ENCODE data around the gene USP46.
A peak's percentile ranks its signal among the peaks of the same experiment; 100 is the strongest.

Gene USP46

DNA sequence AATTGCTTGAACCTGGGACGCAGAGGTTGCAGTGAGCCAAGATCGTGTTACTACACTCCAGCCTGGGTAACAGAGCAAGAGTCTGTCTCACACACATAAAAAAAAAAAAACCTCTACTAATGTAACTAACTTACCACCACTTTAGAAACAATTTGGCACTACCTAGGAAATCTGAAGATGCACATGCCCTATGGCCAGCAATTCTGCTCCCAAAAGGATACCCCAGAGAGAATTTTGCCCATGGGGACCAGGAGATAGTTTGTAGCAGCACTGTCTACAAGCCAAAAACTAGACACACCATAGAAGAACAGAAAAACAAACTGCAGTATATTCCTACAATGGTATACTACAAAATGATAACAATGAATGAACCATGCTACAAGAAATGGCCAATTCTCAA lies 37.5 kb downstream of the USP46 start:
- Mint-ChIP-seq H3K36me3 (ENCODE audit: low read depth) (peaks cover 2% of the 10 kb centered on the region), H3K27me3 (ENCODE audit: low read depth) (peaks cover 3% of the 10 kb centered on the region), H3K4me1 (ENCODE audit: low read depth) (peaks cover 14% of the 10 kb centered on the region), H3K9me3 (no peaks in the 10 kb centered on the region), H3K27ac (no peak overlapping the region), H3K4me3 (no peak overlapping the region)
- DNase-seq (ENCODE audit: low spot score): no peak

DNA sequence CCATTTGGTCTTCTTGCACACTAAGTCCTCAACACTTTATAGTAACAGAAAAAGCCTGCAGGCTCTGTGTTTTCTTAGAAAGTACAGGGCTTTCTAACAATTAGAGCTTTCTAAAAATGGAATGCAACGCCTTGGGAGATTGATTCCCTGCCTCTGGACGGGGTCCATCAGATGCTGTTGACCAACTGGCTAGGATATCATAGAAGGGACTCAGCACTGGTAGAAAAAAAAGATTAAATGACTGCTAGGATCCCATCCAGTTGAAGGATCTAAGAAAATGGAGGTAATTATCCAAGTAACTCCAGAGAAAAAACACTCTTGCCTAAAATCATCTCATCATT lies 39.5 kb downstream of the USP46 start:
- H3K27me3 Mint-ChIP-seq (ENCODE audit: low read depth): peaks cover 3% of the 10 kb centered on the region
- peaks cover 2% of the 10 kb centered on the region for H3K36me3 Mint-ChIP-seq (ENCODE audit: low read depth)
- H3K4me3 Mint-ChIP-seq: no peak overlapping the region
- no peak overlapping the region for H3K27ac Mint-ChIP-seq
- no peak for DNase-seq (ENCODE audit: low spot score)
- H3K4me1 Mint-ChIP-seq (ENCODE audit: low read depth): peaks cover 21% of the 10 kb centered on the region
- H3K9me3 Mint-ChIP-seq: no peaks in the 10 kb centered on the region

DNA sequence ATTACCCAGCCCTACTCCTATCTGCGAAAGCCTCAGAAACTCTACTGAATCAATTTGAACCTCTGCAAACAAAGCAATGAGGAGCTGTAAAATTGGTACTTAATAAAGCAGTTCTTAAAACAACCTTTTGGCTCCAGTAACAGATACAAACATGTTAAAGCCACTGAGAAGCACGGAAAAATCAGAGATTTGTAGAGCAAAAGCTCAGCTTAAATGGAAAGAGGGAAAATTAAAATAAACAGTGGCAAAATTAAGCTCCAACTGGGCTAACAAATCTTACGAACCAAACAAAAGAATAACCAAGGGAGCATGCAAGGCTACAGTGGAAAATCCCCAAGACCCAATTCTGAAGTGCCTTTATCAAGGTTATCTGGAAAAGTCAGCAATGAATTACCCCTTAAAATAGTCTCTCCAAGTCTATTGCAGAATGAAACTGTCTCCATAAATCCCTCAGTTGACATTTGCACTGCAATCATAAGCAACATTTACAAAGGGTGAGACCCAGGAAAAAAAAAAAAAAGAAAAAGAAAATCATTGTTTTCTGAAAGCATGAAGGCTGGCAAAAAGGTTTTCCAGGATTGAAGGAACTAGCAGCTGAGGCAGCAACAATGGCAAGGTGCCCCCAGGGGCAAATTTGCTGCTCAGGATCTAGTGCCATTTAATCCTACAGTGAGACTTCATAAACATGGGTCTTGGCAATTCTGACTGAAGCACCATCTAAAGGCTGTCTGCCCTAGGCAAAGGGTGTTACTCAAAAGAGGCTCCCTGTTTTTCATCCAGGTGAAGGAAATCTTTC lies 40.1 kb downstream of the USP46 start:
- Mint-ChIP-seq H3K9me3 (no peaks in the 10 kb centered on the region), H3K36me3 (ENCODE audit: low read depth) (peaks cover 2% of the 10 kb centered on the region), H3K27ac (no peak overlapping the region), H3K4me3 (no peak overlapping the region), H3K4me1 (ENCODE audit: low read depth) (peaks cover 21% of the 10 kb centered on the region), H3K27me3 (ENCODE audit: low read depth) (peaks cover 3% of the 10 kb centered on the region)
- no peak for DNase-seq (ENCODE audit: low spot score)

DNA sequence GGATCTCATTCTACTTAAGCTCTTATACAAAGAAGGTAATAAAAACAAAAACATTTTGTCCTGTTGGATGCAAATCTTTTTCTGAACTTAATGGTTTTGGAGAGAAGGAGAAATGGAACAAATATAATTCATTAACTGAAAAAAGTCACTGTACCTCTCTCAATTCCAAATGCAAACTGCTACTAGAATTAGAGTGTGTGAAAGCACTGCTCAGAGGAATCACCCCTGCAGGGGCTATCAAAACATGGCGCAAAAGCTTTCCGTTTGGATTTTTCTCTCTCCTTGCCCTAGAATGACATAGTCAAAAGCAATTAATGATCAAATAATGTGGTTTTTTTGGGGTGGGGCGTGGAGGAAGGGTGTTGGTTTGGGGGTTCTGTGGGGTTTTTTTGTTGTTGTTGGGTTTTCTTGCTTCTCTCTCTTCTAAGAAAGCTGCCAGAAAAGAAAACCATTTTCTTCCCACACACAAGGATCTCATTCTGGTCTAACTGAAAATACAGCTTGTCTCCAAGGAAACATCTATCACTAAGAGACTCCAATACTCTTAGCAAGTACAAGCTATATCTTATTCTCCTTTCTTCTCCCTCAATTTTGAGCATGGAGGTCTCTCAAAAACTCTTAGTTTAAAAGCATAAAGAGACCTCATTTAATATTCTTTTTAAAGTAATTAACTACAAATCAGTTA lies 41.6 kb downstream of the USP46 start:
- H3K9me3 Mint-ChIP-seq: no peaks in the 10 kb centered on the region
- peak overlapping the region; percentile 39 for H3K27ac Mint-ChIP-seq
- no peak for DNase-seq (ENCODE audit: low spot score)
- peak overlapping the region; percentile 17 for H3K4me3 Mint-ChIP-seq
- H3K4me1 Mint-ChIP-seq (ENCODE audit: low read depth): peaks cover 21% of the 10 kb centered on the region
- peaks cover 4% of the 10 kb centered on the region for H3K36me3 Mint-ChIP-seq (ENCODE audit: low read depth)
- H3K27me3 Mint-ChIP-seq (ENCODE audit: low read depth): peaks cover 5% of the 10 kb centered on the region

DNA sequence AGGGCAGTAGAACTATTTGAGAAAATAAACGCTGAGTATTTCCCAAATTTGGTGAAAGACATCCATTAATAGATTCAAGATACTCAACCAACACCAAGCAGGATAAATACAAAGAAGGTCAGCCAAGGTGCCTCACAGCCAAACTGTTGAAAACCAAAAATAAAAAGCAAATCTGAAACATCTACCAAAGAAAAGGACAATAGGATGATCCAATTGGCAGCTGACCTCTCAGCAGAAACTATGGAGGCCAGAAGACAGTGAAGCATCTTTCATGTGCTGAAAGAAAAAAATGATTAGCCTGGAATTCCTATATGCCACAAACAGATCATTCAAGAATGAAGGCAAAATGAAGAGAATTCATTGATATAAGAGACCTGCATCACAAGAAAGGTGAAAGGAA lies 44.9 kb downstream of the USP46 start:
- Mint-ChIP-seq H3K36me3 (ENCODE audit: low read depth) (peaks cover 14% of the 10 kb centered on the region), H3K27ac (no peak overlapping the region), H3K27me3 (ENCODE audit: low read depth) (peaks cover 2% of the 10 kb centered on the region)

DNA sequence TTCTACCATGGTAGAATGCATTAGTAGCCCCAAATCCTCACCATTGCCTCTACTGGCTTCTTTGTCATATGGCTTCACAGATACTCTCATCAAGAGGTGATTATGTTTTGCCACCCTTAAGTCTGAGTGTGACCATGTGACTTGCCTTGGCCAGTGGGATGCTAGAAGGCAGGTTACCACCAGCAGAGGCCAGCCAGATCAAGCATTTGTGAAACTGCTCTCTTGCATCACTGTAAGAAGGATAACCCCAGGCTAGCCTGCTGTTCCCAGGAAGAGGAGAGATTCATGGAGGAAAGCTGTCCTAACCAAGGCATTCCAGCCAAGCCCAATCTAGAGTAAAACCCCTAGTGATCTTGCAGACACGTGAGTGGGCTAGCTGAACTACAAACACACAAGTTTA lies 46.8 kb downstream of the USP46 start:
- Mint-ChIP-seq H3K36me3 (ENCODE audit: low read depth) (peaks cover 17% of the 10 kb centered on the region), H3K9me3 (no peaks in the 10 kb centered on the region), H3K27ac (no peak overlapping the region), H3K27me3 (ENCODE audit: low read depth) (peaks cover 2% of the 10 kb centered on the region), H3K4me3 (no peak overlapping the region), H3K4me1 (ENCODE audit: low read depth) (peaks cover 10% of the 10 kb centered on the region)
- no peak for DNase-seq (ENCODE audit: low spot score)

More for the DNA sequence above, 44.9 kb downstream of the USP46 start:
- no peak for DNase-seq (ENCODE audit: low spot score)
- H3K4me3 Mint-ChIP-seq: no peak overlapping the region
- H3K9me3 Mint-ChIP-seq: no peaks in the 10 kb centered on the region
- H3K4me1 Mint-ChIP-seq (ENCODE audit: low read depth): peaks cover 21% of the 10 kb centered on the region

DNA sequence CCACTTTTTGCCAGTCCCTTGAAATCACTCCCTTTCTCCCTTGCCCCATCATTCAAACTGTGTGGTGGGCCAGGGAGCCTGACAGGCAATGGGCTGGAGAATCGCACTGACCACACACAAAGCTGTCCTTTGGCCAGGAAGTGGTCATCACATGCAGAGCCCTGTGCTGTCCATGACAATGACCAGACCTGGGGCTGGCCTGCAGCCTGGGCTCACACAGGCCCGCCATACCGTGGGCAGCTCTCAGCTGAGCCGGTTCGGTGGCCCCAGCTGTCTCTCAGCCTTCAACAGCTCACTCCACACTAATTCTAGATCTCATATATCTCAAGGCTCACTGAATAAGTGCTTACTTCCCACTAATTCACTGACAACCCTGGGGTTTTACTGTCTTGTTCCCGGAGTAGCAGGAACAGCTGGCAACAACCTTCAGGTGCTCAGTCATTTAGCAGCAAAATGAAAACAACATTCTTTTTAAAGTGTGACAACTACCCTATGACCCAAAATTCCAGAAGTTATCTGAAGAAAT lies 48.0 kb downstream of the USP46 start:
- Mint-ChIP-seq H3K4me1 (ENCODE audit: low read depth) (peaks cover 3% of the 10 kb centered on the region), H3K27ac (no peak overlapping the region), H3K27me3 (ENCODE audit: low read depth) (peaks cover 2% of the 10 kb centered on the region), H3K36me3 (ENCODE audit: low read depth) (peaks cover 21% of the 10 kb centered on the region), H3K9me3 (no peaks in the 10 kb centered on the region), H3K4me3 (no peak overlapping the region)
- no peak for DNase-seq (ENCODE audit: low spot score)

DNA sequence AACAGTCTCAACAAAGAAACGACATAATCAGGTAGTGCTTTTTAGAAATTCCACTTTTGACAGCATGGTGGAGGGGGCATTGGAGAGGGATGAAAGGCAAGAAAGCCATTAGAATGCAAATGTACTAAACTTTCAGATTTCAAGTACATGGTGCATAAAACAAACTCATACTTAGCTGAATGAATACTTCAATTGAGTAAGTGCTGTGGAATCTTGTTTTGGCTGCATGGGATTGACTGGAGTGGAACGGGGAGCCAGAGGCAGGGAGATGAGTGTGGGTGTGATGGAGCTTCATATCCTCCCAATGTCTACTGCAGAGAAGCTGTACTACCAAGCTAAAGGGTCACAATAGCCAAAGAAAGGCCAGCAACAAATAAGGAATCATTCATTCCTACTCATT lies 52.4 kb downstream of the USP46 start:
- no peaks in the 10 kb centered on the region for H3K27me3 Mint-ChIP-seq (ENCODE audit: low read depth)
- no peak overlapping the region for H3K27ac Mint-ChIP-seq
- peaks cover 24% of the 10 kb centered on the region for H3K36me3 Mint-ChIP-seq (ENCODE audit: low read depth)
- no peak for DNase-seq (ENCODE audit: low spot score)
- H3K4me1 Mint-ChIP-seq (ENCODE audit: low read depth): no peaks in the 10 kb centered on the region
- H3K9me3 Mint-ChIP-seq: no peaks in the 10 kb centered on the region
- H3K4me3 Mint-ChIP-seq: no peak overlapping the region

DNA sequence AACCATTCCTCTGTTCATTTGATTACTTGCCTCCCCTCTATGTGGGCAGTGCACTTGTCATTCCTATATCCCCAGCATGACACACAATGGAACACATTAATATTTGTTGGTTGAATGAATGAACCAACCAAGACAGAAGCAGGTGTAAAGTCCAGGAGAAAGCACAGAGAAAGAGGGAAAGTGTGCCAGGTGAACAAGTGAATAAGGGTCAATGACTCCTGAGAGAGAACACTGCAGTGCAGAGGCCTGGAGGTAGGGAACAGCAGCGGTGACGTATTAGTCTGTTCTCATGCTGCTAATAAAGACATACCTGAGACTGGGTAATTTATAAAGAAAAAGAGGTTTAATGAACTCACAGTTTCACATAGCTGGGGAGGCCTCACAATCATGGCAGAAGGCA lies 53.1 kb downstream of the USP46 start:
- no peaks in the 10 kb centered on the region for H3K27me3 Mint-ChIP-seq (ENCODE audit: low read depth)
- no peaks in the 10 kb centered on the region for H3K4me1 Mint-ChIP-seq (ENCODE audit: low read depth)
- no peak overlapping the region for H3K4me3 Mint-ChIP-seq
- no peak overlapping the region for H3K27ac Mint-ChIP-seq
- H3K9me3 Mint-ChIP-seq: no peaks in the 10 kb centered on the region
- H3K36me3 Mint-ChIP-seq (ENCODE audit: low read depth): peaks cover 24% of the 10 kb centered on the region
- DNase-seq (ENCODE audit: low spot score): no peak

DNA sequence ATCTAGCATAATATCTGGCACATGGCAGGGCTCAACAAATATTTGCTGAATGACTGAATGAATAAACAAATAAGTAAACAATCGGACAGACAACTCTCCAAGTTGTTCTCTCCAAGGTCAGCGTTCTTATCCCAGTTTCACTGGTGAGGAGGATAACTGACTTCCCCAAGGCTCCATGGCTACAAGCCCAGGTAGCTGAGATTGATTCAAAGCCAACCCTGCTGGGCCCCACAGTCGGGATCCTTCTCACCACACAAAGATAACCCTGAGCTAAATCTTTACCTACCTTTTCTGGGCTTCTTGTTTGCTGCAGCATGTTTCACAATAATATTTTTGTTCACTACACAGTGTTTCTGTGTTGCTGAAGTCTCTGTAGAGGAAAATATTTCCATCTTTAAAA lies 54.9 kb downstream of the USP46 start:
- Mint-ChIP-seq H3K4me3 (no peak overlapping the region), H3K4me1 (ENCODE audit: low read depth) (no peaks in the 10 kb centered on the region), H3K27me3 (ENCODE audit: low read depth) (no peaks in the 10 kb centered on the region), H3K9me3 (no peaks in the 10 kb centered on the region), H3K27ac (no peak overlapping the region), H3K36me3 (ENCODE audit: low read depth) (peaks cover 13% of the 10 kb centered on the region)
- no peak for DNase-seq (ENCODE audit: low spot score)

DNA sequence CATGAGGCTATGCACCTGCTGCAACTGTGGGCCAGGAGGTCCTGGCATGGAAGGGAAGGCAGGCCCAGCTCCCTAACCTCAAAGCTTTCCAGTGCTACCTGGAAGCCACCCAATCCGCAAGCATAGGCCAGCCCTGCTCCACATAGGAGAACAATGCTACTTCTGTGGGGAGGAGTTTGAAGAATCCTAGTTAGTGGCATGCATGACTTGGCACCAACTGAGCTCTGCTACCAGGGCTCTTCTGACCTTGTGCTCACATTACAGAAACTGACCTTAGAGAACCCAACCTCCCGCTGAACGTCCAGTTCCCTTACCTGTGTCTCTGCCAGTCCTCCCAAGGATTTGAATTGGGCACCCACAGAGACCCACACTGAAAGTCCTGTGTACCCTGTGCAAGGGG lies 58.8 kb downstream of the USP46 start:
- Mint-ChIP-seq H3K4me3 (no peak overlapping the region), H3K9me3 (no peaks in the 10 kb centered on the region), H3K36me3 (ENCODE audit: low read depth) (peaks cover 7% of the 10 kb centered on the region), H3K4me1 (ENCODE audit: low read depth) (no peaks in the 10 kb centered on the region), H3K27me3 (ENCODE audit: low read depth) (no peaks in the 10 kb centered on the region), H3K27ac (no peak overlapping the region)
- DNase-seq (ENCODE audit: low spot score): no peak

DNA sequence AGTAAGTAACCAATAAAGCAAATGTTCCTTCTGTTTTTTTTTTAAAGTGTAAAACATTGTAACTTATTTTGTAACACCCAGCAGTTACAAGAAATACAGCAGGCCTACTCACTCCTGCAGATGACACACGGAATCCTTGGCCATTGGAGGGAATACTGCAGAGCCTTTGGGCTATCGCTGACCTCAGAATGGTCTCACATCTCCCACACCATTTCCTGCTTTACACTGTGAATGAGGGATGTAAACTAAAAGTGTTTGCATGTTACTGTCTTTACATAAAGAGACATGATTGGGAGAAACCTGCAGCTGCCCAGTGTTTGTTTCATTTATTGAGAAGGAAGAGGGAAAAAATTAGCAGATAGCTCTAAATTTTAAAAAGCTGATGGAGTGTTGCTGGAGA lies 64.1 kb downstream of the USP46 start:
- Mint-ChIP-seq H3K27ac (no peak overlapping the region), H3K36me3 (ENCODE audit: low read depth) (peaks cover 10% of the 10 kb centered on the region), H3K4me1 (ENCODE audit: low read depth) (peaks cover 8% of the 10 kb centered on the region), H3K9me3 (no peaks in the 10 kb centered on the region), H3K4me3 (no peak overlapping the region), H3K27me3 (ENCODE audit: low read depth) (no peaks in the 10 kb centered on the region)
- DNase-seq (ENCODE audit: low spot score): no peak

DNA sequence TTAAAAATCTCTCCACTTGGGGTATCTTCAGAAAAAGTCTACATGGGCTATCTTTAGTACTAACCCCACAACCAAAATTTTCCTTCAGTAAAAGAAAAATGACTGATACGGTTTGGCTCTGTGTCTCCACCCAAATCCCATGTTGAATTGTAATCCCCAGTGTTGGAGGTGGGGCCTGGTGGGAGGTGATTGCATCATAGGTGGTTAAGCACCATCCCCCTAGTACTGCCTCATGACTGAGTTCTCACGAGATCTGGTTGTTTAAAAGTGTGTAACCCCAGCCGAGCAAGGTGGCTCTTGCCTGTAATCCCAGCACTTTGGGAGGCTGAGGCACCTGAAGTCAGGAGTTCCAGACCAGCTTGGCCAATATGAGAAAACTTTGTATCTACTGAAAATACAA lies 66.8 kb downstream of the USP46 start:
- no peak overlapping the region for H3K27ac Mint-ChIP-seq
- H3K9me3 Mint-ChIP-seq: no peaks in the 10 kb centered on the region
- H3K27me3 Mint-ChIP-seq (ENCODE audit: low read depth): peaks cover 3% of the 10 kb centered on the region
- no peak for DNase-seq (ENCODE audit: low spot score)
- H3K36me3 Mint-ChIP-seq (ENCODE audit: low read depth): peaks cover 9% of the 10 kb centered on the region
- no peak overlapping the region for H3K4me3 Mint-ChIP-seq
- H3K4me1 Mint-ChIP-seq (ENCODE audit: low read depth): peaks cover 31% of the 10 kb centered on the region

DNA sequence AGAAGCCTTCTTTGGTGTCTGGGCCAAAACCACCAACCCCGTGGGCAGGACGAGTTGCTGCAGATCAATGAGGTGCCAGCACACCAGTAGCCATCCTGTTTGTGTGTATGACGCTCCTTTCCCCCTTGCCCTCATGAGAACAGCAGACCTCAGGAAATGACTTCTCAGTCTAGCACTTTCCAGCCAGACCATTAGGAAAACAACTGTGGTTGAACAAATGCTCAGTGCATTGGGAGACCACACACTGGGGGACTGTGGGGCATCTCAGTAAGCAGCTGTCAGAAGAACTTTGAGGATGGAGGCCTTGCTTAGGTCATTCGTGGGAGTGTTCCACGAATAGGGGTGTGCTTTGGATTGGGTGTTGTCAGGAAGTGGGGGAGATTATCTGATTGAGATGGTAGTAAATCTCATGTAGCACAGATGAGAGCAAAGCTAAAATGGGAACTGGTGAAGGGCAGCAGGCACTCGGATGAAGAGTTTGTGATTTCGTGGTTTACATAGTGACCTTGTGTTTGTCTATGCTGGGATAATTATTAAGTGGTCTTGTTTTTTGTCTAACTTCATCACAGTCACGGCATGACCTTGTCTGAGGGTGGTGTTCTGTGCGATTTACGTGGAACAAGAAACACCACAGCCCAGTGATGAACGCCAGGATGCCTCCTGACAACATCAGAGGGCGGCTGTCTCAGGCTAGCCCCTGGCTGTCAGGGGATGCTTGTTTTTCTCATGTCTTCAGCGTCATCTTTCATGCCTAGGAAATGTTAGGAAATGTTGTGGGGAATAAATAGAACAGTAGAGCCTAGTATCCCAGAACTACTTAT lies 70.1 kb downstream of the USP46 start:
- peaks cover 36% of the 10 kb centered on the region for H3K4me1 Mint-ChIP-seq (ENCODE audit: low read depth)
- peak overlapping the region; percentile 62 for H3K4me3 Mint-ChIP-seq
- DNase-seq (ENCODE audit: low spot score): peak; percentile 18
- peak overlapping the region; percentile 78 for H3K27ac Mint-ChIP-seq
- peaks cover 3% of the 10 kb centered on the region for H3K36me3 Mint-ChIP-seq (ENCODE audit: low read depth)
- H3K9me3 Mint-ChIP-seq: no peaks in the 10 kb centered on the region
- peaks cover 6% of the 10 kb centered on the region for H3K27me3 Mint-ChIP-seq (ENCODE audit: low read depth)
